GM06990 (cell line): Measurements from ENCODE around the gene UNC13D.

Source experiments
- DNase-seq: peaks from one replicate; pipeline ENCODE4 v3.0.0-alpha.2; 2011; ENCODE audit not compliant: insufficient read length; ENCODE audit errors: extremely low read depth
- H3K27me3 ChIP-seq: replicated peaks from 2 replicates; pipeline ENCODE4 v1.6.0; 2011; ENCODE audit warnings: low read length; ENCODE audit not compliant: control insufficient read depth, insufficient read depth
- H3K36me3 ChIP-seq: 2 replicates; pipeline ENCODE4 v1.5.1; 2011; ENCODE audit warnings: low read length; ENCODE audit not compliant: control insufficient read depth, insufficient read depth
- H3K4me3 ChIP-seq: replicated peaks from 2 replicates; pipeline ENCODE4 v1.5.1; 2011; ENCODE audit warnings: low read depth, mild to moderate bottlenecking, control low read depth, low read length
- CTCF ChIP-seq: IDR thresholded peaks from 2 replicates; pipeline ENCODE4 v1.5.1; 2011; ENCODE audit warnings: low read length, control low read depth, mild to moderate bottlenecking, inconsistent platforms; ENCODE audit not compliant: insufficient read depth, poor library complexity, severe bottlenecking

The UNC13D gene

DNA sequence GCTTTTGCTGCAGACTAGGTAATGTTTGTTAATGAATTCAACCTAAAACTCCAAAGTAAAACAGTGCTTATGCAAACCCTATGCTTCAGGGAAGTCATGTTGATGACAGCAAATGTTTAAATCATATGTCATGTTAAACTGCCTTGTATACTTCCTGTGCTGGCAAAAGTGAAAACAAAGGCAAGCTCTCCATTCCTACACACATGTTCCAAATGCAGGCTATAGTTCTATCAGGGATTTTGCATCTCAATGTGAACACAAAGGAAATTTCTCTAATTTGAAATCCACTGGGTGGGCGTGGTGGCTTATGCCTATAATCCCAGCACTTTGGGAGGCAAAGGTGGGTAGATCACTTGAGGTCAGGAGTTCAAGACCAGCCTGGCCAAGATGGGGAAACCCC, 40.3 kb downstream of the UNC13D start:
- no peak for DNase-seq

DNA sequence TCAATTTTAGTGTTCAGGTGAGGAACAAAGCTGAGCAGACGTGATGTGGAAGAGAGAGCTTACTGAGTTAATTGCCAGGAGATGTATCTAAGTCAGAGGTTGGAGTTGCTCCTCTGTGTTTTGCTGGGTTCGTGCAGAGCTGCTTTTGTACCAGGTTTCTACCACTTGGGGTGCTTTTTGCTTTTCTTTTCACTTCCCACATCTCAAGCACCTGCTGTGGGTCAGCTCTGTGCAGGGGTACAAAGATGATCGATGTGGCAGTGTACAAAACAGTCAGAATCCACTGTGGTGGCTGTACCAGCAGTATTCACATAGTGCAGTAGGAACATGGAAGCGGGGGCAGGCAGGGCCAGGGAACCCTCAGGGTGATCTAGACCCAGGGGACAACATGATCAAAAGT, 44.8 kb downstream of the UNC13D start:
- H3K4me3 ChIP-seq, result no peak overlapping the region
- peak; percentile 7 for TF ChIP-seq CTCF
- H3K36me3 ChIP-seq, result peaks cover 4% of the 10 kb centered on the region
- no peak for DNase-seq
- H3K27me3 ChIP-seq, result no peaks in the 10 kb centered on the region

More for the DNA sequence above, 40.3 kb downstream of the UNC13D start:
- no peak overlapping the region for H3K4me3 ChIP-seq
- no peaks in the 10 kb centered on the region for H3K27me3 ChIP-seq
- TF ChIP-seq CTCF, result no peak
- H3K36me3 ChIP-seq, result no peaks in the 10 kb centered on the region; the same call in 1 of the 2 replicates

DNA sequence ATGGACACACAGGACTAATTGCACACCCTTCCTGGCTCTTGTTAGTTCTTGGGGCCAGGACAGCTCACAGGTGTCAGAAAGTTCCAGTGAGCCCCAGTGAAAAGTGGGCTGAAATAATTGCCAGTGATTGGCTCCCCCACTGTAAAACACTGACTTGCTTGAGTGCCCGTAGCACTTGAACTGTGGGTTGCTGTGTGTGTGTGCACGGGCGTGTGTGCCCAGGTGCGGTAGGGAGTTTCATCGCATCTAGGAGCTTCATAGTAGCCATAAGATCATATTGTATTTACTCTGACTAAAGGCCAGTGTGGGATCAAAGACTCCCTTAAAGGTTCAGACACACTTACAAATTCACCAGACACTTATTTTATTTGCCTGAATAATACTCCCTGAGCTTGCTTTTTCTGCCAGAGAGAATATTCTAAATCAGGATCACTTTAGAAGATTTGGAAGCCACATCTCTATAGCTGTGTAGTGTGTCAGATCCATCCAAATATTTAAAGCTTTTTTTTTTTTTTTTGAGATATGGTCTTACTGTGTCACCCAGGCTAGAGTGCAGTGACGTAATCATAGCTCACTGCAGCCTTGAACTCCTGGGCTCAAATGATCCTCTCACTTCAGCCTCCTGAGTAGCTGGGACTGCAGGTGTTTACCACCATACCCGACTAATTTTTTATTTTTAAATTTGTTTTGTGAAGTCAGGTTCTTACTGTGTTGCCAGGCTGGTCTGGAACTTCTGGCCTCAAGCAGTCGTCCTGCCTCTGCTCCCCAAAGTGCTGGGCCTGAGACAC, 48.2 kb downstream of the UNC13D start:
- DNase-seq, result no peak
- TF ChIP-seq CTCF, result no peak
- Histone ChIP-seq H3K36me3 (peaks cover 7% of the 10 kb centered on the region), H3K4me3 (no peak overlapping the region), H3K27me3 (no peaks in the 10 kb centered on the region)

DNA sequence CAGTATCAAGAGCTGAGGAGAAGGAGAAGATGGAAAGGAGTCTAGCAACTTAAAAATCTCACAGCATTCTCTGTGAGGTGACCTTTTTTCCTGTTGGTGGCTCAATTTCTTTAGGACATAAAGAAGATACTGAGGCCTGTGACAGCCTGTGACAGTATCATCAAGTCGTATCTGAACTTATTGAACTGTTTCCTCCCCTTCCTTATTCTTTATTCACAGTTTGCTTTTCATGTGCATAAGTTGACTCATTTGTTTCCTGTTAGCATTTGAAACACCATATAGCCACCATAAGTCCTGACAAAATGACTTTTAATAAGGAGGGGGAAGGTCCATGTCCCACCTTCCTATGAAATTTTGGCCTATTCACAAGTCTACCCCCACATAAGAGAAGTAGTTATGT, 50.7 kb downstream of the UNC13D start:
- no peak for DNase-seq
- Histone ChIP-seq H3K36me3 (peaks cover 7% of the 10 kb centered on the region), H3K4me3 (no peak overlapping the region), H3K27me3 (no peaks in the 10 kb centered on the region)
- TF ChIP-seq CTCF, result no peak

GRCh38 chr17:75791254-75791653, 53.0 kb downstream of the UNC13D start:
- no peaks in the 10 kb centered on the region for H3K27me3 ChIP-seq
- H3K4me3 ChIP-seq, result no peak overlapping the region
- DNase-seq, result no peak
- TF ChIP-seq CTCF, result no peak
- peaks cover 4% of the 10 kb centered on the region for H3K36me3 ChIP-seq
